NT2/D1 (cell line): ENCODE data around the gene MIA2.
"Not testable (repeated sequence)": the region's sequence is repeated elsewhere in the genome, so short reads cannot be mapped to it uniquely, and the experiment has no call there.

Experiments
- DNase-seq: peaks from one replicate; pipeline ENCODE4 v3.0.0-alpha.2; 2011; ENCODE audit warnings: low read depth, low spot score
- H3K27me3 ChIP-seq: 2 replicates; pipeline ENCODE4 v1.6.0; 2011; ENCODE audit warnings: mild to moderate bottlenecking; ENCODE audit not compliant: insufficient read length, insufficient read depth
- H3K36me3 ChIP-seq: 2 replicates; pipeline ENCODE4 v1.6.1; 2011; ENCODE audit warnings: mild to moderate bottlenecking, low read length, mixed read lengths; ENCODE audit not compliant: insufficient read depth, insufficient read length
- H3K4me1 ChIP-seq: 2 replicates; pipeline ENCODE4 v1.5.1; 2011; ENCODE audit not compliant: insufficient read depth, insufficient read length
- H3K4me3 ChIP-seq: 2 replicates; pipeline ENCODE4 v1.5.1; 2011; ENCODE audit warnings: low read depth; ENCODE audit not compliant: insufficient read length
- H3K9ac ChIP-seq: 2 replicates; pipeline ENCODE4 v1.6.0; 2011; ENCODE audit warnings: low read depth; ENCODE audit not compliant: insufficient read length
- H3K9me3 ChIP-seq: 2 replicates; pipeline ENCODE4 v1.5.1; 2011; ENCODE audit warnings: mild to moderate bottlenecking, low read length; ENCODE audit not compliant: insufficient read depth
- SUZ12 ChIP-seq: IDR thresholded peaks from 2 replicates; pipeline ENCODE4 v1.6.1; 2011; ENCODE audit not compliant: insufficient read length, insufficient read depth; ENCODE audit errors: extremely low read depth
- YY1 ChIP-seq: IDR thresholded peaks from 2 replicates; pipeline ENCODE4 v1.6.1; 2011; ENCODE audit not compliant: insufficient read length, insufficient read depth
- ZNF274 ChIP-seq: IDR thresholded peaks from 2 replicates; pipeline ENCODE4 v1.6.1; 2011; ENCODE audit warnings: mild to moderate bottlenecking, low read depth, low read length

The MIA2 gene

GRCh38 chr14:39240769-39241168 is 7.1 kb downstream of the MIA2 start:
- Histone ChIP-seq H3K4me3 (no peak overlapping the region), H3K36me3 (no peaks in the 10 kb centered on the region), H3K9ac (no peak overlapping the region), H3K27me3 (no peaks in the 10 kb centered on the region), H3K4me1 (no peaks in the 10 kb centered on the region), H3K9me3 (no peaks in the 10 kb centered on the region)
- no peak for TF ChIP-seq SUZ12
- no peak for TF ChIP-seq ZNF274
- TF ChIP-seq YY1 = no peak
- DNase-seq = no peak

- Histone ChIP-seq H3K36me3 (no peaks in the 10 kb centered on the region), H3K9ac (no peak overlapping the region), H3K27me3 (no peaks in the 10 kb centered on the region), H3K4me1 (no peaks in the 10 kb centered on the region), H3K9me3 (no peaks in the 10 kb centered on the region), H3K4me3 (no peak overlapping the region)
- DNase-seq = no peak
- TF ChIP-seq YY1 (no peak), ZNF274 (no peak), SUZ12 (no peak)
Measured at GRCh38 chr14:39241637-39242036, 7.9 kb downstream of the MIA2 start.

GRCh38 chr14:39243831-39244230 is 10.1 kb downstream of the MIA2 start:
- Histone ChIP-seq H3K36me3 (no peaks in the 10 kb centered on the region), H3K4me1 (no peaks in the 10 kb centered on the region), H3K9me3 (no peaks in the 10 kb centered on the region), H3K4me3 (no peak overlapping the region), H3K27me3 (no peaks in the 10 kb centered on the region), H3K9ac (no peak overlapping the region)
- no peak for DNase-seq
- no peak for TF ChIP-seq ZNF274
- no peak for TF ChIP-seq YY1
- TF ChIP-seq SUZ12 = no peak

DNA sequence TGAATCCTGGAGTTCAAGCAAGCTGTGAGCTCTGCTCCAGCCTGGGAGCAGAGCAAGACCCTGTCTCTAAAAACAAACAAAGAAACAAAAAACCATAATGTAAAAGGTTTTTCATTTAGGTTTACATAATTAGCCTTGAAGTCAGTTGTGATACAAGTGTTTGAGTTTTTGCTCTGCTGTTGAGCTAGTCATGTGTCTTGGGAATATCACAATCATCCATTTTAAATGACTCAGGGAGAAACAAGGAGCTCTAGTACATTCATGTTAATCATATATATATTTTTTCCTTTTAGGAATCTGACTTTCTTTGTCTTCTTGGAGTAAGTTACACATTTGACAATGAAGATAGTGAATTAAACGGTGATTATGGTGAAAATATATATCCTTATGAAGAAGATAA is 12.9 kb downstream of the MIA2 start:
- Histone ChIP-seq H3K27me3 (no peaks in the 10 kb centered on the region), H3K9ac (no peak overlapping the region), H3K4me3 (no peak overlapping the region), H3K4me1 (no peaks in the 10 kb centered on the region), H3K36me3 (no peaks in the 10 kb centered on the region), H3K9me3 (no peaks in the 10 kb centered on the region)
- DNase-seq = no peak
- TF ChIP-seq YY1 (no peak), ZNF274 (no peak), SUZ12 (no peak)

GRCh38 chr14:39247256-39247655 is 13.5 kb downstream of the MIA2 start:
- Histone ChIP-seq H3K36me3 (no peaks in the 10 kb centered on the region), H3K4me3 (no peak overlapping the region), H3K27me3 (no peaks in the 10 kb centered on the region), H3K9ac (no peak overlapping the region), H3K9me3 (peaks cover 3% of the 10 kb centered on the region; the same call in 1 of the 2 replicates), H3K4me1 (no peaks in the 10 kb centered on the region)
- DNase-seq = no peak
- TF ChIP-seq ZNF274 = no peak
- TF ChIP-seq YY1 = no peak
- TF ChIP-seq SUZ12 = no peak

DNA sequence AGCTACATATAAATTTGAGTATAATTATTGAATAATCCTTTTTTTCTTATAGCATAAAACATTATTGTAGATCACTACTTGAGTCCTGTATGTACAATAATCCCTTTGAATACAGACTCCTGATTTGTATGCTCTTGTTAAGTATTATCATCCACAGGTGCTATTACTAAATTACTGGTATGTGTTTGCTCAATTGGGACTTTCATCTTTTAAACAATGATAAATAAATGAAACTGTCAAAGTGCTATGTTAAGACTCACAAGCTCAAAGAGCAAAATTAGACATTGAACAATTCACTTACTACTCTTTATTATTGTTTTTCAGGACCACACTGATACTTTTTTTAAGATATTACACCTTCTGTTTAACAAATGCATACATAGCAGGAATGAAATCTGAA is 17.8 kb downstream of the MIA2 start:
- peaks cover 8% of the 10 kb centered on the region; the same call in 1 of the 2 replicates for H3K9me3 ChIP-seq
- H3K4me1 ChIP-seq = no peaks in the 10 kb centered on the region
- no peak overlapping the region for H3K9ac ChIP-seq
- no peaks in the 10 kb centered on the region for H3K27me3 ChIP-seq
- TF ChIP-seq SUZ12 (no peak), ZNF274 (no peak)
- H3K4me3 ChIP-seq = no peak overlapping the region
- no peaks in the 10 kb centered on the region for H3K36me3 ChIP-seq
- no peak for DNase-seq

DNA sequence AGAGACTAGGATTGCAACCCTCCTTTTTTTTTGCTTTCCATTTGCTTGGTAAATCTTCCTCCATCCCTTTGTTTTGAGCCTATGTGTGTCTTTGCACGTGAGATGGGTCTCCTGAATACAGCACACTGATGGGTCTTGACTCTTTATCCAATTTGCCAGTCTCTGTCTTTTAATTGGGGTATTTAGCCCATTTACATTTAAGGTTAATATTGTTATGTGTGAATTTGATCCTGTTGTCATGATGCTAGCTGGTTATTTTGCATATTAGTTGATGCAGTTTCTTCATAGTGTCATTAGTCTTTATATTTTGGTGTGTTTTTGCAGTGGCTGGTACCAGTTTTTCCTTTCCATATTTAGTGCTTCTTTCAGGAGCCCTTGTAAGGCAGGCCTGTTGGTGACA is 23.7 kb downstream of the MIA2 start:
- H3K36me3 ChIP-seq, H3K4me3 ChIP-seq, H3K9me3 ChIP-seq, H3K27me3 ChIP-seq, H3K4me1 ChIP-seq, DNase-seq, H3K9ac ChIP-seq: not testable (repeated sequence)

DNA sequence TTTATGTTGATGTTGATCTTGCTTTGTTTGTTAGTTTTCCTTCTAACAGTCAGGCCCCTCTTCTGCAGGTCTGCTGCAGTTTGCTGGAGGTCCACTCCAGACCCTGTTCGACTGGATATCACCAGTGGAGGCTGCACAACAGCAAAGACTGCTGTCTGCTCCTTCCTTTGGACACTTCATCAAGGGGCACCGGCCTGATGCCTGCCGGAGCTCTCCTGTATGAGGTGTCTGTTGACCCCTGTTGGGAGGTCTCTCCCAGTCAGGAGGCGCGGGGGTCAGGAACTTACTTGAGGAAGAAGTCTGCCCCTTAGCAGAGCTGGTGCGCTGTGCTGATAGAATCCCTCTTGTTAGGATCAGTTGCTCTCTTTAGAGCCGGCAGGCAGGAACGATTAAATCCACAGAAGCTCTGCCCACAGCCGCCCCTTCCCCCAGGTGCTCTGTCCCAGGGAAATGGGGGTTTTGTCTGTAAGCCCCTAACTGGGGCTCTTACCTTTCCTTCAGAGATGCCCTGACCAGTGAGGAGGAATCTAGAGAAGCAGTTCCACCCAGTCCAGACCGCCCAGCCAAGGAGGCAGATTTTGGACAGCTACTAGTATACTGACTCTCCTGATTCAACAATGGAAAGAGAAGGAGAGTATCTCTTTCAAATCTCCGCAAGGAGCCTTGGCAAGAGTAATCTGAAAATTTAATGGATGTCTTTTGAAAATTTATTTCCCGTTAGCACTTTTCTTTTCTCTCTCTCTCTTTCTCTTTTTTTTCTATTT is 25.2 kb downstream of the MIA2 start:
- no peak overlapping the region for H3K4me3 ChIP-seq
- no peak overlapping the region for H3K9ac ChIP-seq
- no peaks in the 10 kb centered on the region for H3K4me1 ChIP-seq
- TF ChIP-seq ZNF274 (no peak), SUZ12 (no peak), YY1 (no peak)
- no peaks in the 10 kb centered on the region for H3K27me3 ChIP-seq
- H3K9me3 ChIP-seq = no peaks in the 10 kb centered on the region
- no peak for DNase-seq
- H3K36me3 ChIP-seq = no peaks in the 10 kb centered on the region

GRCh38 chr14:39260161-39260560 is 26.4 kb downstream of the MIA2 start:
- H3K4me3 ChIP-seq, H3K36me3 ChIP-seq, H3K9me3 ChIP-seq, H3K4me1 ChIP-seq, H3K9ac ChIP-seq, DNase-seq, H3K27me3 ChIP-seq: not testable (repeated sequence)

- not testable (repeated sequence) for H3K4me1 ChIP-seq, H3K4me3 ChIP-seq, H3K9me3 ChIP-seq, H3K9ac ChIP-seq, H3K27me3 ChIP-seq, DNase-seq, H3K36me3 ChIP-seq
Measured at GRCh38 chr14:39262214-39262613, 28.5 kb downstream of the MIA2 start.
